ENCODE results near the gene B3GALT5. TPM values are rescaled to one million over a fixed set of nuclear protein-coding genes. Genes with fewer than 3 reads are reported as not detected.

B3GALT5 gene
- total RNA-seq, 4 donors from 2014 or later, result 0.27 to 7.4 (median 4.3) TPM

DNA sequence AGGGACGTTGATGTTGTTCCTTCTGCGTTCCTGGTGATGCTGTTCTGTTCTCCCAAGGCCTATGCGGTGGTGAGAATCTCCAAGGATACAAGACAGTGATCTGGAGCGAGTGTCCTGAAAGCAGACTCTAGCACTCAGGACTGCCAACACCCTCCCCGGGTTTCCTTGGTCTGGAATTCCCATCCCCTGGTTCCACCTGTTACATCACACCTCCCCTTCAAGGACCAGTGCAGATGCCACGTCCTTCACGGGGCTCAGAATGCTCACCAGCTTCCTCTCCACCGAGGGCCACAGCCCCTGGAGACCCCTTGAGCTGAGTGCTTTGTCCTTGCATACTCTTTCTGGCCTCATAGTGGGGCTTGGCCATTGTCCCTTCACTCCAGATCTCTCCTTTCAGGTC lies 43.5 kb downstream of the B3GALT5 start:
- Histone ChIP-seq H3K9me3 (no peaks in the 10 kb centered on the region), H3K36me3 (no peaks in the 10 kb centered on the region), H3K4me3 (replicated peaks in 1 of 3) (no peak overlapping the region), H3K27ac (no peak overlapping the region), H3K4me1 (peaks cover 9 to 14% of the 10 kb centered on the region in 2 donors), H3K27me3 (no peaks in the 10 kb centered on the region)
- no peak for DNase-seq
- 71 to 74% methylated on average over 8 of the region's 8 CpGs for WGBS, 2 donors
- no peak for TF ChIP-seq POLR2A (IDR thresholded peaks at IDR 0.05)
- intact Hi-C loops (cut with DNase I), result no loop called here

DNA sequence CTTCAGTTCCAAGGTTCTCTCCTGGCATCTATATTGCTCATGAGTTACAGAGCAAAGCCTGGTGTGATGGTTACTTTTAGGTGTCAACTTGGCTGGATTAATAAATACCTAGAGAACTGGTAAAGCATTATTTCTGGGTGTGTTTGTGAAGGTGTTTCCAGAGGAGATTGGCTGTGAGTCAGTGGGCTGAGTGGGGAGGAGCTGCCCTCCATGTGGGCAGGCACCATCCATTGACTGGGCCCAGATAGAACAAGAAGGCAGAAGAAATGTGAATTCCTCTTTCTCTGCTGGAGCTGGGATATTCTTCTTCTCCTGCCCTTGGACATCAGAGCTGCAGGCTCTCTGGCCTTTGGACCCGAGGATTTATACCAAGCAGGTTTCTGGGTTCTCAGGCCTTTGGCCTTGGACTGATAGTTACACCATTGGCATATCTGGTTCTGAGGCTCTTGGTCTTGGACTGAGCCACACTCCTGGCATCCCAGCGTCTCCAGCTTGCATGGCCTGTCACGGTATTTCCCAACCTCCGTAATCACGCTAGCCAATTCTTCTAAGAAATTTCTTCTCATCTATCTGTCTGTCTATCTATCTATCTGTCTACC lies 44.5 kb downstream of the B3GALT5 start:
- Histone ChIP-seq H3K27ac (no peak overlapping the region), H3K4me3 (replicated peaks in 1 of 3) (no peak overlapping the region), H3K36me3 (no peaks in the 10 kb centered on the region), H3K27me3 (no peaks in the 10 kb centered on the region), H3K4me1 (peaks cover 9 to 11% of the 10 kb centered on the region in 2 donors), H3K9me3 (no peaks in the 10 kb centered on the region)
- DNase-seq, result no peak
- WGBS, 2 donors, result 97% methylated on average over 5 of the region's 5 CpGs
- TF ChIP-seq POLR2A (IDR thresholded peaks at IDR 0.05), result no peak
- TF ChIP-seq, protein P1, sequence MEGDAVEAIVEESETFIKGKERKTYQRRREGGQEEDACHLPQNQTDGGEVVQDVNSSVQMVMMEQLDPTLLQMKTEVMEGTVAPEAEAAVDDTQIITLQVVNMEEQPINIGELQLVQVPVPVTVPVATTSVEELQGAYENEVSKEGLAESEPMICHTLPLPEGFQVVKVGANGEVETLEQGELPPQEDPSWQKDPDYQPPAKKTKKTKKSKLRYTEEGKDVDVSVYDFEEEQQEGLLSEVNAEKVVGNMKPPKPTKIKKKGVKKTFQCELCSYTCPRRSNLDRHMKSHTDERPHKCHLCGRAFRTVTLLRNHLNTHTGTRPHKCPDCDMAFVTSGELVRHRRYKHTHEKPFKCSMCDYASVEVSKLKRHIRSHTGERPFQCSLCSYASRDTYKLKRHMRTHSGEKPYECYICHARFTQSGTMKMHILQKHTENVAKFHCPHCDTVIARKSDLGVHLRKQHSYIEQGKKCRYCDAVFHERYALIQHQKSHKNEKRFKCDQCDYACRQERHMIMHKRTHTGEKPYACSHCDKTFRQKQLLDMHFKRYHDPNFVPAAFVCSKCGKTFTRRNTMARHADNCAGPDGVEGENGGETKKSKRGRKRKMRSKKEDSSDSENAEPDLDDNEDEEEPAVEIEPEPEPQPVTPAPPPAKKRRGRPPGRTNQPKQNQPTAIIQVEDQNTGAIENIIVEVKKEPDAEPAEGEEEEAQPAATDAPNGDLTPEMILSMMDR (IDR thresholded peaks at IDR 0.05), result no peak
- intact Hi-C loops (cut with DNase I), result no loop called here

DNA sequence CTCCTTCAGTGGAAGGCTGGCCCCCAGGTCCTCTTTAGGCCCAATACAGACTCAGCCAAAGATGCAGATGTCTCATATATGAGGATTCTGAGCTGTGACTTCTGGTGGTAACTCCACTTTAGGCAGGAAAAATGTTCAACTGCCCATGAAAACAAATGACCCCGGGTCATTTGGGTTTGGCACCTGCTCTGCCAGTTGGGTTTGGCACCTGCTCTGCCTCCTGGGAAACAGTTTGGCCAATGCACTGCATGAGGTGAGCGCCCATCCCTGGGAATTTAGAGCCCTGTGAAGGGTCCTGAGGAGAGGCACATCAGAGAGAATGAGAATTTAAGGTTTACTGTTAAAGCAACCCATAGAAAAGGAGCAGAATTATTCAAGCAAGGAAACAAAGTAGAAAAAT lies 45.3 kb downstream of the B3GALT5 start:
- Histone ChIP-seq H3K4me3 (replicated peaks in 1 of 3) (no peak overlapping the region), H3K27ac (no peak overlapping the region), H3K27me3 (no peaks in the 10 kb centered on the region), H3K4me1 (peaks cover 9 to 11% of the 10 kb centered on the region in 2 donors), H3K36me3 (no peaks in the 10 kb centered on the region), H3K9me3 (no peaks in the 10 kb centered on the region)
- intact Hi-C loops (cut with DNase I), result no loop called here
- TF ChIP-seq, protein P1 (IDR thresholded peaks at IDR 0.05), result no peak
- TF ChIP-seq POLR2A (IDR thresholded peaks at IDR 0.05), result no peak
- 35 to 52% methylated on average over 2 of the region's 2 CpGs for WGBS, 2 donors
- no peak for DNase-seq

DNA sequence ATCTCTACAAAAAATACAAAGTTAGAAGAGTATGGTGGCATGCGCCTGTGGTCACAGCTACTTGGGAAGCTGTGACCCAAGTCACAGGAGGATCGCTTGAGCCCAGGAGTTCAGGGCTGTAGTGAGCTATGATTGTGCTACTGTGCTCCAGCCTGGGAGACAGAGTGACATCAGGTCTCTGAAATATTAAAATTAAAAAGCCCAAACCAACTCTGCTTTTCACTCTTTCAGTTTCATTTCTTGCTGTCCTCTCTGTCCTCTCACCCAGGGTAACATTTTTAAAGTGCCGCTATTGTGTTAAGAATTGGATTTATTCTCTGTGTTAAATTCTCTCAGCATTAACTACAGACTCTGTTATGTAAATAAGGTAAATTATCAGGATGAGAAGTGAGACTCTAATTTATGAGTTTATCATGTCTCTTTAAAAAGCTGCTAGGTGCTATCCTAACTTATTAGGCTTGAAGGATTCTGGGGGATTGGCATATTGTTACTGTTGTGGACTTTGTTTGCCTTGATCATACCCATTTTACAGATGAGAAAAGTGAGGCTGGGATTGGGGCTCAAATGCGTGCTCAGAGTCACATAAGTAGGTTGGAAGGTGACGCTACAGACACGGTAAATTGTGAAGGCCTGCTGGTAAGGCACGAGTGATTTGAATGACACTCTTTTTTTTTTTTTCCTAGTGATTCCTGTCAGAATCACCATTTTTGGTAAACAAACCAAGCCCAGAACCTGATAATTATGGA lies 46.5 kb downstream of the B3GALT5 start:
- H3K36me3 ChIP-seq, result no peaks in the 10 kb centered on the region
- H3K27ac ChIP-seq, result no peak overlapping the region
- intact Hi-C loops (cut with DNase I), result no loop called here
- H3K4me1 ChIP-seq, result peaks cover 9 to 11% of the 10 kb centered on the region in 2 donors
- H3K4me3 ChIP-seq (replicated peaks in 1 of 3), result no peak overlapping the region
- no peaks in the 10 kb centered on the region for H3K27me3 ChIP-seq
- no peak for DNase-seq
- TF ChIP-seq, protein P1 (IDR thresholded peaks at IDR 0.05), result no peak
- TF ChIP-seq POLR2A (IDR thresholded peaks at IDR 0.05), result no peak
- 82 to 84% methylated on average over 7 of the region's 7 CpGs for WGBS, 2 donors
- H3K9me3 ChIP-seq, result no peaks in the 10 kb centered on the region

DNA sequence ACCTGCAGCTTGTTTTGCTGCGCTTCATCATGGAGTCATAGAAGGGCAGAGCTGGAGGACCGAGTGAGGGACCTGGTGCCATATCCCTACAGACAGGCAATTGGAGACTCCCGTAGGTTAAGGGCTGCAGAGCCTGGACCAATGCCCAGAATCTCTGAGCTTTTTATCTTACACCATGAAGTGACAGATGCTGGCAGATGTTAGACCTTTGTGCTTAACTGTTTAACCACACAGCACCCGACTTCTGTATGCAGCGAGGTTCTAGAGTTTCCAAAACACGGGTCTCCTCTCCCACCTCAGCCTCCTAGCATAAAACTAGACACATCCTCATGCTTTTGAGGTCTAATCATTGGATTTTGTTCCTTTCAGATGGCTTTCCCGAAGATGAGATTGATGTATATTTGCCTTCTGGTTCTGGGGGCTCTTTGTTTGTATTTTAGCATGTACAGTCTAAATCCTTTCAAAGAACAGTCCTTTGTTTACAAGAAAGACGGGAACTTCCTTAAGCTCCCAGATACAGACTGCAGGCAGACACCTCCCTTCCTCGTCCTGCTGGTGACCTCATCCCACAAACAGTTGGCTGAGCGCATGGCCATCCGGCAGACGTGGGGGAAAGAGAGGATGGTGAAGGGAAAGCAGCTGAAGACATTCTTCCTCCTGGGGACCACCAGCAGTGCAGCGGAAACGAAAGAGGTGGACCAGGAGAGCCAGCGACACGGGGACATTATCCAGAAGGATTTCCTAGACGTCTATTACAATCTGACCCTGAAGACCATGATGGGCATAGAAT lies 47.6 kb downstream of the B3GALT5 start:
- no peaks in the 10 kb centered on the region for H3K27me3 ChIP-seq

More for the DNA sequence above, 47.6 kb downstream of the B3GALT5 start:
- DNase-seq, result no peak
- Histone ChIP-seq H3K4me3 (replicated peaks in 1 of 3) (no peak overlapping the region), H3K4me1 (peaks cover 9 to 11% of the 10 kb centered on the region in 2 donors), H3K9me3 (no peaks in the 10 kb centered on the region), H3K27ac (no peak overlapping the region), H3K36me3 (no peaks in the 10 kb centered on the region)
- WGBS, 2 donors, result 52 to 53% methylated on average over 17 of the region's 17 CpGs
- intact Hi-C loops (cut with DNase I), result no loop called here
- TF ChIP-seq POLR2A (IDR thresholded peaks at IDR 0.05), result no peak
- TF ChIP-seq, protein P1 (IDR thresholded peaks at IDR 0.05), result no peak
